H9 (cell line): Measurements from ENCODE around the gene GATD1. TPM values are rescaled to one million over a fixed set of nuclear protein-coding genes. Genes with fewer than 3 reads are reported as not detected.
A peak's percentile ranks its signal among the peaks of the same experiment; 100 is the strongest.

ENCODE experiments used
- DNase-seq: peaks from one replicate; pipeline ENCODE4 v3.0.0-alpha.2; 2017
- H2AFZ ChIP-seq: one replicate; pipeline ENCODE4 v1.6.1; 2013; ENCODE audit warnings: mild to moderate bottlenecking, low read length, control low read depth, moderate library complexity
- H2AK5ac ChIP-seq: 2 replicates; pipeline ENCODE4 v1.6.1; 2013; ENCODE audit warnings: low read length, control low read depth, mixed read lengths; ENCODE audit not compliant: insufficient read length
- H2BK120ac ChIP-seq: one replicate; pipeline ENCODE4 v1.6.1; 2013; ENCODE audit warnings: low read depth, mild to moderate bottlenecking, low read length, control low read depth, inconsistent platforms; ENCODE audit not compliant: poor library complexity, severe bottlenecking
- H2BK12ac ChIP-seq: 2 replicates; pipeline ENCODE4 v1.6.1; 2013; ENCODE audit warnings: low read length, control low read depth, mixed read lengths, low read depth; ENCODE audit not compliant: insufficient read length
- H2BK15ac ChIP-seq: 2 replicates; pipeline ENCODE4 v1.6.1; 2013; ENCODE audit warnings: low read depth, low read length, control low read depth
- H2BK20ac ChIP-seq: one replicate; pipeline ENCODE4 v1.6.1; 2013; ENCODE audit warnings: low read depth, mild to moderate bottlenecking, low read length, control low read depth, inconsistent platforms; ENCODE audit not compliant: poor library complexity, severe bottlenecking
- H2BK5ac ChIP-seq: 2 replicates; pipeline ENCODE4 v1.6.1; 2013; ENCODE audit warnings: low read length, control low read depth, mixed read lengths; ENCODE audit not compliant: insufficient read length
- H3K14ac ChIP-seq: 2 replicates; pipeline ENCODE4 v1.6.1; 2013; ENCODE audit warnings: low read length, control low read depth; ENCODE audit not compliant: insufficient read depth
- H3K18ac ChIP-seq: 2 replicates; pipeline ENCODE4 v1.6.1; 2013; ENCODE audit warnings: low read depth, mild to moderate bottlenecking, mixed read lengths, low read length, control low read depth; ENCODE audit not compliant: insufficient read length
- H3K23ac ChIP-seq: 2 replicates; pipeline ENCODE4 v1.6.1; 2013; ENCODE audit warnings: low read length, control low read depth, mixed read lengths, low read depth; ENCODE audit not compliant: insufficient read length
- H3K23me2 ChIP-seq: 2 replicates; pipeline ENCODE4 v1.6.1; 2013; ENCODE audit warnings: low read depth, mild to moderate bottlenecking, mixed read lengths, low read length, control low read depth; ENCODE audit not compliant: insufficient read length, poor library complexity, severe bottlenecking
- H3K27ac ChIP-seq: 2 replicates; pipeline ENCODE4 v1.5.1; 2013; ENCODE audit warnings: low read length, control low read depth, mixed read lengths, low read depth; ENCODE audit not compliant: insufficient read length
- H3K27me3 ChIP-seq: 2 replicates; pipeline ENCODE4 v1.6.1; 2013; ENCODE audit warnings: low read length, control low read depth, inconsistent platforms; ENCODE audit not compliant: insufficient read depth
- H3K4ac ChIP-seq: 2 replicates; pipeline ENCODE4 v1.6.1; 2013; ENCODE audit warnings: low read depth, mild to moderate bottlenecking, control low read depth, inconsistent platforms, low read length, moderate library complexity
- H3K4me1 ChIP-seq: 2 replicates; pipeline ENCODE4 v1.6.1; 2013; ENCODE audit warnings: low read length, control low read depth, inconsistent platforms; ENCODE audit not compliant: insufficient read depth
- H3K4me2 ChIP-seq: 2 replicates; pipeline ENCODE4 v1.6.1; 2013; ENCODE audit warnings: low read length, control low read depth, mixed read lengths; ENCODE audit not compliant: insufficient read length, insufficient read depth
- H3K56ac ChIP-seq: 2 replicates; pipeline ENCODE4 v1.6.1; 2013; ENCODE audit warnings: low read depth, mild to moderate bottlenecking, mixed read lengths, low read length, control low read depth; ENCODE audit not compliant: insufficient read length
- H3K79me1 ChIP-seq: 2 replicates; pipeline ENCODE4 v1.6.1; 2013; ENCODE audit warnings: low read depth, mild to moderate bottlenecking, moderate library complexity, low read length, control low read depth, inconsistent platforms; ENCODE audit not compliant: insufficient read depth, poor library complexity, severe bottlenecking
- H3K79me2 ChIP-seq: 2 replicates; pipeline ENCODE4 v1.6.1; 2013; ENCODE audit warnings: low read length, control low read depth, inconsistent platforms; ENCODE audit not compliant: insufficient read depth
- H3K9ac ChIP-seq: 2 replicates; pipeline ENCODE4 v1.6.1; 2013; ENCODE audit warnings: low read length, control low read depth, mixed read lengths; ENCODE audit not compliant: insufficient read length; ENCODE audit errors: extremely low read depth
- H3K9me3 ChIP-seq: one replicate; pipeline ENCODE4 v1.6.1; 2013; ENCODE audit warnings: low read depth, low read length, inconsistent platforms; ENCODE audit not compliant: control insufficient read depth
- H3T11ph ChIP-seq: one replicate; pipeline ENCODE4 v1.6.1; 2013; ENCODE audit warnings: mild to moderate bottlenecking, low read length, control low read depth, inconsistent platforms
- H4K20me1 ChIP-seq: one replicate; pipeline ENCODE4 v1.6.1; 2013; ENCODE audit not compliant: control insufficient read depth, insufficient read length, insufficient read depth
- H4K5ac ChIP-seq: 2 replicates; pipeline ENCODE4 v1.6.1; 2013; ENCODE audit warnings: low read depth, mild to moderate bottlenecking, mixed read lengths, low read length, control low read depth; ENCODE audit not compliant: insufficient read length
- H4K8ac ChIP-seq: replicated peaks from 2 replicates; pipeline ENCODE4 v1.6.1; 2013; ENCODE audit warnings: low read length, control low read depth, mixed read lengths, low read depth; ENCODE audit not compliant: insufficient read length
- H4K91ac ChIP-seq: 2 replicates; pipeline ENCODE4 v1.6.1; 2013; ENCODE audit warnings: low read depth, mild to moderate bottlenecking, moderate library complexity, mixed read lengths, low read length, control low read depth; ENCODE audit not compliant: insufficient read length
- H3K27ac Mint-ChIP-seq, 3 experiments: 2 replicates in 2 of 3; 3 replicates in 1 of 3; pipeline ENCODE4 v1.8.0; 2020 to 2021; ENCODE audit warnings: mixed read lengths in 3 of 3, mild to moderate bottlenecking in 1 of 3, moderate library complexity in 1 of 3
- H3K27me3 Mint-ChIP-seq: 2 replicates; pipeline ENCODE4 v1.8.0; 2021; ENCODE audit warnings: low read depth, mild to moderate bottlenecking, moderate library complexity, mixed read lengths
- H3K36me3 Mint-ChIP-seq, 3 experiments: 2 replicates in 2 of 3; 3 replicates in 1 of 3; pipeline ENCODE4 v1.8.0; 2020 to 2021; ENCODE audit warnings: low read depth in 3 of 3, mixed read lengths in 3 of 3; ENCODE audit not compliant: insufficient read depth in 1 of 3
- H3K4me1 Mint-ChIP-seq, 2 experiments: 2 replicates each; pipeline ENCODE4 v1.8.0; 2020; ENCODE audit warnings: mixed read lengths in 2 of 2
- H3K4me3 Mint-ChIP-seq, 2 experiments: 2 replicates in 1 of 2; 3 replicates in 1 of 2; pipeline ENCODE4 v1.8.0; 2020 to 2021; ENCODE audit warnings: mild to moderate bottlenecking in 2 of 2, mixed read lengths in 2 of 2, moderate library complexity in 1 of 2
- H3K9me3 Mint-ChIP-seq, 2 experiments: 2 replicates in 1 of 2; 3 replicates in 1 of 2; pipeline ENCODE4 v1.8.0; 2020; ENCODE audit warnings: mild to moderate bottlenecking in 2 of 2, mixed read lengths in 2 of 2, moderate library complexity in 1 of 2
- WGBS: extraction: QIAGEN DNeasy Blood & Tissue Kit; methylation state at CpG from one replicate; pipeline ENCODE4 v1.1.7; 2013; ENCODE audit warnings: missing lambda C conversion rate, low lambda C conversion rate, mixed read lengths; ENCODE audit not compliant: insufficient read length; ENCODE audit errors: extremely low coverage; 5-methylcytosine and 5-hydroxymethylcytosine counted together
- total RNA-seq: library from RNA; stranded (reverse); gene quantifications from 2 replicates; pipeline ENCODE4 v1.2.1, GENCODE V29; 2021
- TF ChIP-seq, protein P1 (sequence below): fragments of 200-600 bp; sonication (generic); conservative IDR thresholded peaks from 3 replicates; pipeline ENCODE4 v1.8.0; 2021; ENCODE audit warnings: antibody characterized with exemption, mild to moderate bottlenecking

The GATD1 gene
- total RNA-seq, 1 experiment from 2014 or later, result 60.0 TPM

DNA sequence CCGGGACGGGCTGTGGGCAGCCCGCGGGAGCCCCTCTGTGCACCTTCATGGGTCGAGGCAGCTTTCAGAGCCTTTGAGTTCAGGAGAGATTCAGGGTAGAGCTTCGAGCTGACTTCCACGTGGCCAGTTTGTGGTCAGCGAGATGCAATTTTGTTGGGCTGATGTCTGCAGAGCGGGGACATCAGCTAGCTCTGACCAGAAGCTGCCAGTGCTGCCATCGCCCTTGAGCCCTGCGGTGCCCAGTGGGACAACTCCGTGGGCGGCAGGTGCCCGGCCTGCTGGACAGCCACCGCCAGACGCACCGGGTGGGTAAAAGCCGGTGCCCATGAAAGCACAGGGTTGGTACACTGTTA, 29.3 kb downstream of the GATD1 start:
- H3K27me3 ChIP-seq, result no peaks in the 10 kb centered on the region
- H3T11ph ChIP-seq, result no peak overlapping the region
- DNase-seq, result no peak
- no peak overlapping the region for H3K56ac ChIP-seq
- no peak overlapping the region for H2AK5ac ChIP-seq
- peak overlapping the region; percentile 32 for H3K18ac ChIP-seq
- H3K79me1 ChIP-seq, result peaks cover 12% of the 10 kb centered on the region
- peaks cover 10% of the 10 kb centered on the region for H3K23me2 ChIP-seq
- no peak overlapping the region for H3K27ac ChIP-seq
- peaks cover 42% of the 10 kb centered on the region for H3K79me2 ChIP-seq
- no peak overlapping the region; the same call in 1 of the 2 replicates for H3K4ac ChIP-seq
- TF ChIP-seq, protein P1, sequence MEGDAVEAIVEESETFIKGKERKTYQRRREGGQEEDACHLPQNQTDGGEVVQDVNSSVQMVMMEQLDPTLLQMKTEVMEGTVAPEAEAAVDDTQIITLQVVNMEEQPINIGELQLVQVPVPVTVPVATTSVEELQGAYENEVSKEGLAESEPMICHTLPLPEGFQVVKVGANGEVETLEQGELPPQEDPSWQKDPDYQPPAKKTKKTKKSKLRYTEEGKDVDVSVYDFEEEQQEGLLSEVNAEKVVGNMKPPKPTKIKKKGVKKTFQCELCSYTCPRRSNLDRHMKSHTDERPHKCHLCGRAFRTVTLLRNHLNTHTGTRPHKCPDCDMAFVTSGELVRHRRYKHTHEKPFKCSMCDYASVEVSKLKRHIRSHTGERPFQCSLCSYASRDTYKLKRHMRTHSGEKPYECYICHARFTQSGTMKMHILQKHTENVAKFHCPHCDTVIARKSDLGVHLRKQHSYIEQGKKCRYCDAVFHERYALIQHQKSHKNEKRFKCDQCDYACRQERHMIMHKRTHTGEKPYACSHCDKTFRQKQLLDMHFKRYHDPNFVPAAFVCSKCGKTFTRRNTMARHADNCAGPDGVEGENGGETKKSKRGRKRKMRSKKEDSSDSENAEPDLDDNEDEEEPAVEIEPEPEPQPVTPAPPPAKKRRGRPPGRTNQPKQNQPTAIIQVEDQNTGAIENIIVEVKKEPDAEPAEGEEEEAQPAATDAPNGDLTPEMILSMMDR, result no peak
- peak overlapping the region; percentile 83 to 88 for H3K4me3 Mint-ChIP-seq
- peak overlapping the region; percentile 92 for H3K9ac ChIP-seq
- no peaks in the 10 kb centered on the region for H3K9me3 Mint-ChIP-seq
- H3K36me3 Mint-ChIP-seq, result peaks cover 8 to 24% (median 16%) of the 10 kb centered on the region in 3 experiments
- no peaks in the 10 kb centered on the region; the same call in 1 of the 2 replicates for H3K4me1 ChIP-seq
- no peak overlapping the region for H2BK120ac ChIP-seq
- H3K23ac ChIP-seq, result no peak overlapping the region
- H2BK5ac ChIP-seq, result no peak overlapping the region
- no peak overlapping the region for H2BK12ac ChIP-seq
- H3K4me1 Mint-ChIP-seq, result peaks cover 24 to 37% of the 10 kb centered on the region in 2 experiments
- no peaks in the 10 kb centered on the region for H3K27me3 Mint-ChIP-seq
- no peaks in the 10 kb centered on the region for H4K20me1 ChIP-seq
- peak overlapping the region in 1 of 3 experiments; percentile 81; a peak in 2 of 7 replicates for H3K27ac Mint-ChIP-seq
- H3K9me3 ChIP-seq, result no peaks in the 10 kb centered on the region
- H2BK15ac ChIP-seq, result no peak overlapping the region; the same call in 1 of the 2 replicates
- WGBS, result no CpG with 5 or more reads among the region's 18 CpGs
- H2AFZ ChIP-seq, result no peak overlapping the region
- H4K91ac ChIP-seq, result peak overlapping the region; percentile 28
- no peak overlapping the region for H4K5ac ChIP-seq
- H2BK20ac ChIP-seq, result no peak overlapping the region
- H3K14ac ChIP-seq, result peak overlapping the region; percentile 95
- H3K4me2 ChIP-seq, result peak overlapping the region; percentile 98
- no peak overlapping the region for H4K8ac ChIP-seq
